ENCODE data around the gene GNA15. TPM values are rescaled to one million over a fixed set of nuclear protein-coding genes. Genes with fewer than 3 reads are reported as not detected.
"Not testable (repeated sequence)": the region's sequence is repeated elsewhere in the genome, so short reads cannot be mapped to it uniquely, and the experiment has no call there.

The GNA15 gene
- total and polyA plus RNA-seq, 2 of the 8 experiments (the other 6 are each of a cell fraction or from before 2014, with no cell fraction given) = 0.26 to 0.45 TPM

- H3K9me3 ChIP-seq (ENCODE audit: insufficient read depth in 2 of 2, low read depth in 1 of 2, low read length in 1 of 2); H2BK12ac ChIP-seq (ENCODE audit: low read depth, low read length); H3K4me3 ChIP-seq (ENCODE audit: extremely low read depth in 1 of 4, insufficient read depth in 2 of 4, low read depth in 3 of 4, low read length in 4 of 4): not testable (repeated sequence)
Observed at GRCh38 chr19:3202895-3203294, 67.1 kb downstream of the GNA15 start.

More at GRCh38 chr19:3202895-3203294, 67.1 kb downstream of the GNA15 start:
- not testable (repeated sequence) for H2BK15ac ChIP-seq (ENCODE audit: low read length); H3K4me2 ChIP-seq (ENCODE audit: insufficient read depth in 1 of 2, low read depth in 2 of 2, low read length in 2 of 2); H4K5ac ChIP-seq (ENCODE audit: insufficient read length, low read depth, low read length); H3K23me2 ChIP-seq (ENCODE audit: low read depth, low read length); H3K4me1 ChIP-seq (replicated peaks in 1 of 4; ENCODE audit: control insufficient read depth in 3 of 4, insufficient read depth in 4 of 4, low read length in 3 of 4); H3K4ac ChIP-seq (replicated peaks; ENCODE audit: insufficient read length, low read depth, low read length); H3K18ac ChIP-seq (ENCODE audit: extremely low read depth, low read length); H3K9ac ChIP-seq (replicated peaks in 1 of 4; ENCODE audit: extremely low read depth in 1 of 4, low read depth in 3 of 4, low read length in 3 of 4); H3K79me1 ChIP-seq (ENCODE audit: low read depth, low read length); H3K14ac ChIP-seq (ENCODE audit: insufficient read length); H3K27me3 ChIP-seq (replicated peaks in 1 of 4; ENCODE audit: control insufficient read depth in 3 of 4, extremely low read depth in 1 of 4, insufficient read depth in 3 of 4, low read length in 3 of 4); DNase-seq (ENCODE audit: low read depth in 1 of 2, low spot score in 2 of 2); H2AFZ ChIP-seq (ENCODE audit: low read length); H3K79me2 ChIP-seq (ENCODE audit: control insufficient read depth in 1 of 2, insufficient read depth in 2 of 2, low read length in 2 of 2); H3K23ac ChIP-seq (ENCODE audit: insufficient read length); H3K27ac ChIP-seq (ENCODE audit: low read depth, low read length); H2BK20ac ChIP-seq (ENCODE audit: low read length); H2AK5ac ChIP-seq (ENCODE audit: low read depth, low read length); H3K56ac ChIP-seq (replicated peaks; ENCODE audit: insufficient read length, low read depth, low read length); H4K91ac ChIP-seq (replicated peaks; ENCODE audit: insufficient read length, low read length); H4K8ac ChIP-seq (ENCODE audit: extremely low read depth, insufficient read depth, low read length); FAIRE-seq; H2BK5ac ChIP-seq (ENCODE audit: low read depth, low read length); H2BK120ac ChIP-seq (replicated peaks; ENCODE audit: low read depth, low read length)
- CTCF ChIA-PET (ENCODE audit: partially characterized antibody) = interaction anchor here (0.7 to 1.1 kb wide), 2 partner anchors 31 to 1377 kb away, joined by 3 read pairs; no protein-coding TSS in a partner anchor
- Histone ChIP-seq H3K36me3 (ENCODE audit: control insufficient read depth in 2 of 4, insufficient read depth in 4 of 4, low read length in 3 of 4) (peaks cover 5 to 53% (median 17%) of the 10 kb centered on the region in 4 experiments; a peak in 5 of 8 replicates), H4K20me1 (replicated peaks in 1 of 2; ENCODE audit: control insufficient read depth in 1 of 2, insufficient read depth in 2 of 2, low read length in 2 of 2) (peaks cover 4 to 10% of the 10 kb centered on the region in 2 experiments)
- POLR2A ChIA-PET (ENCODE audit: partially characterized antibody) = interaction anchor here (1.7 kb wide), 1 partner anchor 15 kb away, joined by 4 read pairs; no protein-coding TSS in a partner anchor
- 93% methylated on average over 7 of the region's 7 CpGs; no CpG with 5 or more reads in 1 of the 2 experiments for WGBS, 2 experiments (ENCODE audit: extremely low coverage in 1 of 2, insufficient coverage in 1 of 2, insufficient read length in 1 of 2, insufficient replicate concordance in 2 of 2, low coverage in 1 of 2, low lambda C conversion rate in 2 of 2, missing lambda C conversion rate in 1 of 2)
